ENCODE results near the gene AFAP1L2.

DNA sequence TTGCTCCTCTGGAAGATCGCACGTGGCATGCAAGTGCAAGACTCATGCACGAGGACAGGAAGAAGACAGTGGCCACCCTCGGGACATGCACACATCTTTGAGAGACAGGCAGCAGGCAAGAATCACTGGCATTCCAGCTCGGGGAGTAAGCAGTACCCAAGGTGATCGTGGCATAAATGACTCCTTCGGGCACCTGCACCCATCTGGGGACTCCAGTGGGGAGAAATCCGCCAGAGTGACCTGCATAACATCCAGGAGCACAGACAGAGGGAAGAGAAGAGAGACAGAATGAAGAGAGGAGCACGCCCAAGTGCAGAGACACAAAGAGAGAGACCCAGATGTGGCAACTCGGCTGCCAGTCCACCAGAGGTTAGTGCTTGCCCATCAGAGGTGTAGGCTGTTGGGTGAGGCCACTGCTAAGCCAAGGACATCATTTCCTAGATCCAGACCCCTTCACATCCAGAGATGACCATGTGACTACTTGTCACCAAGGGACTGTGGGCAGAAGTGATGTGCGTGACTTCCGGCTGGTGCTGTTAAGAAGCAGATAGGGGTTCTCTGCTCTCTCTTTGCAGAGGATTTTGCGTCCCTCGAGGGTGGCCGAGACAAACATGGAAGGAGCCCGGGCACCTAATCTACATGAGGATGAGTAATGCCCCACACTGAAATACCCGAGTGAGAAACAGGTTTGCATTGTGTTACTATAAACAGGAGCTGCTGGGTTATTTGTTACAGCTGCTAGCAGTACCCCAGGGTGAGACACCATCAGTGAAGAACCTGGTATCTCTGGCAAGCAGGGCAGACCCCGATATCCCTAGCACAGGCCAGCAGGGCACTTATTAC is 84.7 kb downstream of the AFAP1L2 start:
- no peak for TF ChIP-seq CTCF (IDR thresholded peaks at IDR 0.05)
- no peak for TF ChIP-seq POLR2A (IDR thresholded peaks at IDR 0.05)
- TF ChIP-seq POLR2AphosphoS5 (IDR thresholded peaks at IDR 0.05; ENCODE audit: insufficient read depth in 1 of 2, low read depth in 1 of 2) = no peak

Data from vagina (tissue), 2 donors.